Stimulated activated naive CD4-positive, alpha-beta T cell (primary cell): ENCODE results near the gene DRAM2.
"Not testable (repeated sequence)": the region's sequence is repeated elsewhere in the genome, so short reads cannot be mapped to it uniquely, and the experiment has no call there.

Source experiments
- DNase-seq, 6 experiments: peaks; one replicate each; lab custom pipeline; 2025; lab: John Stamatoyannopoulos, UW

DRAM2 gene

DNA sequence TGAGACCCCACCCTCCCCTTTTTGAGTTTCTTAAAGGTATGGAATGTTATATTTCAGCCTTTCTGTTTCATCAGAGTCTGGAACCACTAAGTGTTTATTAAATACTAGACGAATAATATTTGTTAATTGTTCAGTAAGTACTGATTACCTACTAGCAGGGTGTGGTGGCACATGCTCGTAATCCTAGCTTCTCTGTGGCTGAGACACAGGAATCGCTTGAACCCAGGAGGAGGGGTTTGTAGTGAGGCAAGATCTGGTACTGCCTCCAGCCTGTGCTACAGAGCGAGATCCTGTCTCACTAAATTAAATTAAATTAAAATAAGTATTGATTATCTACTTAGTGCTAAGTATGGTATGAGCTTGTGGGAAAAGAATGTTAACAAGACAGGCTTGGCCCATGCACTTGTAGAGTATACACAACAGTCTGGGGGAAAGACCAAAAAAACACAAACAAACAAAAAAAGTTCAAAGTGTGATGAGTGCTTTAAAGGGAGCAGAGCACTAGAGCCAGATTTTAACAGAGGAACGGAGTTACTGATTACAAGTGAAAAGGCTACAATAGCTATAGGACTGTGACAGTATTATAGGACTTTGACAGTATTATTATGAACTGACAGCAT lies 2.6 kb upstream of the DRAM2 start:
- no peak for DNase-seq

- no peak for DNase-seq
Measured at GRCh38 chr1:111141245-111142220, 1.6 kb upstream of the DRAM2 start.

- no peak for DNase-seq
Measured at GRCh38 chr1:111140680-111140967, 731 bp upstream of the DRAM2 start.

- peak in 4 of 6 experiments; percentile 35 to 68 (median 58) for DNase-seq
Measured at GRCh38 chr1:111139324-111139955, 453 bp downstream of the DRAM2 start.

DNA sequence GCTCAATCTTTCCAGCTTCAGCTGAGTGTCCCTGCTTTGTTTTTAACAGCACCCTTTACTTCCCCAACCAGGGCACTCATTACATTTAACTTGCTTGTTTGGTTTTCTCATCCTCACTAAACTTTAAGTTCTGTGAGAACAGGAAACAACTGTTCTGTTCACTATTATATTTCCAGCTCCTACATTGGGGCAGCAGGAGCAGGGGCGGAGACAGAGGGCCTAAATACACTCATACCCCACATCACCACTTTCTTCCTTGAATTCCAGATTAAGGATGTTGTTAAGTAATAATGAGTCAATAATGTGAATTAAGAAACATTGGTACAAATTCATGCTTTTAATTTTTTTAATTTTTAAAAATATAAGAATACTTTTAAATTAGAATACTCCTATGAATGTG lies 6.0 kb downstream of the DRAM2 start:
- DNase-seq: no peak

GRCh38 chr1:111131693-111132092 lies 8.2 kb downstream of the DRAM2 start:
- DNase-seq: no peak

DNA sequence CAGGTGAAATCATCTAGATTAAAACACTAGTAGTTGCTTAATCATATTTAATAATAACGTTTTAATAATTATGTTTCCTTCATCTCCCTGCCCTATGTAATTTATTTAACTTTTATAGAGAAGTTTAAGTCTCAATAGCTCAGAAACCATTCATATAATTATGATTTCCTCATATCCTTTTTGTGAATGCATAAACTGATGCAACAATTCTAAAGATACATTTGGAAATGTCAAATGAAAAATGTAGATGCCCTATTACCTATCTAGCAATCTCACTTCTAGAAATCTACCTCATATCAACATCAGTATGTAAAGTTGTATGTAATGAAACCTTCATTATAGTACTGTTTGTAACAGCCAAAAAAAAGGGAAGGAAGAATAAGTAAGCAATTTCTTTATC lies 10.5 kb downstream of the DRAM2 start:
- DNase-seq: no peak

DNA sequence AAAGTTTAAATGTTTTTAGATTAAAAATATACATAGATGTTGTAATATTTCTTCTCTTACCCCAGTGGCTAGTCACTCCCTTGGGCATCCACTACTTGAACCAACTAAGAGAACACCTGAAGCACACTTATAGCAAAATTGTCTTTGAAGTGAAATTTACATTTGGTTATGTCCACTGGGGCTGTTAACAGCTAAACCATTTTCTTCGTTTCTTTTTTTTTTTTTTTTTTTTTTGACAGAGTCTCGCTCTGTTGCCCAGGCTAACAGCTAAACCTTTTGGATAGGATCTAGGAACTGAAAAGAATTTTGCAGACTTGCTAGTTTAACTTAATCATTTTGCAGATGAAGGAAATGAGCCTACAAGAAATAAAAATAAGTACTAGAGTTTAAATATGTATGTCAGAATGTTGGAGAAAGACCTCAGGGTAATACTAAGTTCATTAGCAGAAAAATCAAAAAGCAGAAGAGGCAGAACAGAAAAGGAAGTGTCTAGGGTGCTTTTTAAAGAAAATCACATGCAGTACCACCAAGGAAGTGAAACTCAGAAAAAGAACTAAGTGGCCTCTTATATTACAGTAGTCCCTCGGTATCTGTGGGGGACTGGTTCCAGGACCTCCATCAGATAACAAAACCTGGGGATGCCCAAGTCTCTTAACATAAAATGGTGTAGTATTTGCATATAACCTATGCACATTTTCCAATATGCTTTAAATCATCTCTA lies 11.8 kb downstream of the DRAM2 start:
- DNase-seq: no peak

GRCh38 chr1:111126354-111126753 lies 13.5 kb downstream of the DRAM2 start:
- no peak for DNase-seq

DNA sequence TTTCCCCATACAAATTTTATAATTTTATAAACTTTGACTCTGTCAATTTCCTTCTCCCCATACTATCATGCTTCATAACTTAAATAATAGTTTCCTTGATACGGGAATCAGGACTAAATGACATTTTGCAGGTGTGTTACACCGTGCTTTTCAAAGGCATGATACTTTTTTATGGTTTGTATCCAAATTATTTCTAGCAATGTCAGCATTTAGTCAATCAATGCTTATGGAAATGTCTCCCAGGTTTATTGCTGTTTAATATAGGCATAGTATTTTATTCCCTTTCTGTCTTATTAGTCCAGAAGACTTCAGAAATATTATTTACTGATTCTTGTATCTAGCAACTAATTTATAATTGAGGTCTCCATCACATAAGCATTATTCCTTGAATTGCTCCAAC lies 23.4 kb downstream of the DRAM2 start:
- DNase-seq: no peak

GRCh38 chr1:111110197-111110899 lies 29.5 kb downstream of the DRAM2 start:
- DNase-seq: no peak

GRCh38 chr1:111104981-111105380 lies 34.9 kb downstream of the DRAM2 start:
- DNase-seq: no peak

DNA sequence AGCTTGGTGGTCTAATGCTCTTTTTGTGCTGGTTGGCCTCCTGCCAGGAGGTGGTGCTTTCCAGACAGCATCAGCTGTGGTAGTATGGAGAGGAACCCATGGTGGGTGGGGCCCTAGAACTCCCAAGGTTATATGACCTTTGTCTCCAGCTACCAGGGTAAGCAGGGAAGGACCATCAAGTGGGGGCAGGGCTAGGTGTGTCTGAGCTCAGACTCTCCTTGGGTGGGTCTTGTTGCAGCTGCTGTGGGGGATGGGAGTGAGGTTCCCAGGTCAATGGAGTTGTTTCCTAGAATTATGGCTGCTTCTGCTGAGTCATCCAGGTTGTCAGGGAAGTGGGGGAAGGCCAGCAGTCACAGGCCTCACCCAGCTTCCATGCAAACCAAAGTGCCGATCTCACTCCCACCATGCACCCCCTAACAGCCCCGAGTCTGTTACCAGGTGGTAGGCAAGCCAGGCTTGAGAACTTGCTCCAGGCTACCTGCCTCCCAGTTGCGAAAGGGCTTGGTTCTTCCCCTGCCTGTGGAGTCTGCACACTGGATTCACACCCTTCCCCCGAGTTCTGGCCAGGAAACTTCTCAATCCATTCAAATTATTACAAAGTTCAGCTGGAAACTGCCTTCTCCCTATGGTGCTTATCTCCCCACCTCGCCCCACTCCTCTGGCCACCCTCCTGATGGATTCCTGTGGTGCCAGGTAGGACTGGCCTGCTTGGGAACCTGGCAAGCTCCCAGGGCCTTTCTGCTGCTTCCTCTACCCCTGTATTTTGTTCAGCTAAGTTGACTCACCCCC lies 37.8 kb downstream of the DRAM2 start:
- DNase-seq: no peak

DNA sequence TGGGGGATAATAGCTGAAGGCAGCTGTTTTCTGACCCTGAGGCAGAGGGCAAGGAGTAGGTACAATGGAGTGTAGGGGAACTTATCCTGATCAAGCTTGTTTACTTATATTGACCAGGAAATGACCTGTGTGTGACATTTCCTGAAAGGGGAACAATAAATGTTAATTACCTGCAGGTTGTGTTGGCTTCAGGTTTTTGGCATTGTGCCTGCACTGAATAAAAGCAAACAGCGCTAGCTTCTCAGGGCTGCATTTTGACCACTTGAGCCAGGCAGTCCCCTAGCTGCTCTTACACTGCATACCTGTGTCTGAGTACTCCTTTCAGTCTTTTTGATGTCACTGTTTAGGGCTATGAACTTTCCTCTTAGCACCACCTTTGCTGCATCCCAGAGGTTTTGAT lies 40.6 kb downstream of the DRAM2 start:
- no peak for DNase-seq

- no peak for DNase-seq
Measured at GRCh38 chr1:111097356-111098099, 42.4 kb downstream of the DRAM2 start.

DNA sequence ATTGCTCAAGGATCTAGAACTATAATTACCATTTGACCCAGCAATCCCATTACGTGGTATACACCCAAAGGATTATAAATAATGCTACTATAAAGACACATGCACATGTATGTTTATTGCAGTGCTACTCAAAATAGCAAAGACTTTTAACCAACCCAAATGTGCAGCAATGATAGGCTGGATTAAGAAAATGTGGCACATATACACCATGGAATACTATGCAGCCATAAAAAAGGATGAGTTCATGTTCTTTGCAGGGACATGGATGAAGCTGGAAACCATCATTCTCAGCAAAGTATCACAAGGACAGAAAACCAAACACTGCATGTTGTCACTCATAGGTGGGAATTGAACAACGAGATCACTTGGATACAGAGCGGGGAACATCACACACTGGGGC lies 44.5 kb downstream of the DRAM2 start:
- DNase-seq: not testable (repeated sequence)

DNA sequence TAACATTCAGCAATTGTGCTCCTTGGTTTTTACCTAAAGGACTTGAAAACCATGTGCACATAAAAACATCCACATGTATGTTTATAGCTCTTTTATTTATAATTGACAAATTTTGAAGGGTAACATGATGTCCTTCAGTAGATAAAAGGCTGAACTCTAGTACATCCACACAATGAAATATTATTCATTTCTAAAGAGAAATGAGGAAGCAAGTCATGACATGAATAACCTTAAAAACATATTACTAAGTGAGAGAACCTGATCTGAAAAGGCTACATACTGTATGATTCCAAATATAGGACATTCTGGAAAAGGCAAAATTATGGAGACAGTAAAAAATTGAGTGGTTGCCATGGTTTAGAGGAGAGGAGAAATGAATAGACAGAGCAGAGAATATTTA lies 50.3 kb downstream of the DRAM2 start:
- no peak for DNase-seq

GRCh38 chr1:111085676-111086075 lies 54.2 kb downstream of the DRAM2 start:
- DNase-seq: no peak

DNA sequence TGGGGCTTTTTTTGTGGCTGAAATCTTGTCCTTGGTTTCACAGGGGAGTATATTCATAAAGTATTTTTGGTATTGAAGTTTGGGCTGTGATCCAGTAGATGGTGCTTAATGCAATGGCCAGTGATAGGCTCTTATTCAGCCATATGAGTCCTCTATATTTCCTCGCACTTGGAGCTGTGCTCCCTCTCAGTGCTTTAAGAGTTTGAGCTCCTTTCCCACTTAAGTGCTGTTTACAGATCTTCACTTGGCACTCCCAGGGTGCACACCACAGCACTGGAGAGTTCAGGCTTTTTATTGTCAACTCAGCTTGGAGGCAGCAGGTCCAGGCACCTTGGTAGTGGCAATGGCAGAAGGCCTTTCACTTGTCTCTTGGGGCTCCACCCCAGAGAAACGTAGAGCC lies 54.9 kb downstream of the DRAM2 start:
- DNase-seq: no peak
